Measurements from ENCODE around the gene TMEM134. TPM values are rescaled to one million over a fixed set of nuclear protein-coding genes. Genes with fewer than 3 reads are reported as not detected.

TMEM134 gene
- total and polyA plus RNA-seq, 9 of the 15 experiments (the other 6 are each of a cell fraction or from before 2014, with no cell fraction given) = 0.63 to 48.4 (median 10.7) TPM

GRCh38 chr11:67420646-67421429, 48.2 kb downstream of the TMEM134 start (continued):
- TF ChIP-seq, protein P1, sequence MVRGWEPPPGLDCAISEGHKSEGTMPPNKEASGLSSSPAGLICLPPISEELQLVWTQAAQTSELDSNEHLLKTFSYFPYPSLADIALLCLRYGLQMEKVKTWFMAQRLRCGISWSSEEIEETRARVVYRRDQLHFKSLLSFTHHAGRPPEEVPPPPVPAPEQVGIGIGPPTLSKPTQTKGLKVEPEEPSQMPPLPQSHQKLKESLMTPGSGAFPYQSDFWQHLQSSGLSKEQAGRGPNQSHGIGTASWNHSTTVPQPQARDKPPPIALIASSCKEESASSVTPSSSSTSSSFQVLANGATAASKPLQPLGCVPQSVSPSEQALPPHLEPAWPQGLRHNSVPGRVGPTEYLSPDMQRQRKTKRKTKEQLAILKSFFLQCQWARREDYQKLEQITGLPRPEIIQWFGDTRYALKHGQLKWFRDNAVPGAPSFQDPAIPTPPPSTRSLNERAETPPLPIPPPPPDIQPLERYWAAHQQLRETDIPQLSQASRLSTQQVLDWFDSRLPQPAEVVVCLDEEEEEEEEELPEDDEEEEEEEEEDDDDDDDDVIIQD (CRISPR knock-in tag; IDR thresholded peaks at IDR 0.05) = no peak
- TF ChIP-seq NFE2 (IDR thresholded peaks at IDR 0.05; ENCODE audit: low read depth) (peak; percentile 4; the same call in 1 of the 2 replicates), MTA1 (IDR thresholded peaks at IDR 0.05; ENCODE audit: borderline replicate concordance) (no peak), KDM5B (IDR thresholded peaks at IDR 0.05; ENCODE audit: insufficient replicate concordance, low read depth, low read length) (peak; percentile 65), TCF7L2 (IDR thresholded peaks at IDR 0.05; ENCODE audit: low read depth, low read length) (no peak), MCM3 (IDR thresholded peaks at IDR 0.05) (no peak), RFX1 (IDR thresholded peaks at IDR 0.05) (no peak), STAG1 (CRISPR knock-in tag; IDR thresholded peaks at IDR 0.05; ENCODE audit: borderline replicate concordance) (no peak), TSC22D4 (tag; IDR thresholded peaks at IDR 0.05) (no peak), TEAD2 (tag; IDR thresholded peaks at IDR 0.05) (no peak), POLR2AphosphoS2 (IDR thresholded peaks at IDR 0.05; ENCODE audit: low read length) (no peak), GATA2 (CRISPR knock-in tag; IDR thresholded peaks at IDR 0.05) (no peak), RBM22 (IDR thresholded peaks at IDR 0.05; ENCODE audit: low read depth, low read length, poor library complexity, severe bottlenecking) (no peak), CBX8 (IDR thresholded peaks at IDR 0.05; ENCODE audit: borderline replicate concordance, extremely low read depth, low read depth, low read length, poor library complexity, severe bottlenecking) (no peak), RHOXF2B (CRISPR knock-in tag; conservative IDR thresholded peaks at IDR 0.05) (no peak), RBM14 (IDR thresholded peaks at IDR 0.05; ENCODE audit: borderline replicate concordance, insufficient read depth, low read depth, low read length) (no peak), E2F6 (IDR thresholded peaks at IDR 0.05; ENCODE audit: borderline replicate concordance in 1 of 2, extremely low read depth in 1 of 2, insufficient read depth in 1 of 2, insufficient read length in 1 of 2, low read depth in 1 of 2, low read length in 1 of 2, poor library complexity in 1 of 2, severe bottlenecking in 1 of 2) (peak; percentile 84 to 94), DDX20 (tag; IDR thresholded peaks at IDR 0.05; ENCODE audit: low read depth) (no peak), NFRKB (IDR thresholded peaks at IDR 0.05; ENCODE audit: low read depth) (no peak), TEAD4 (IDR thresholded peaks at IDR 0.05; ENCODE audit: low read length) (no peak), TEAD4 (CRISPR knock-in tag; IDR thresholded peaks at IDR 0.05; ENCODE audit: borderline replicate concordance) (no peak), KAT2B (IDR thresholded peaks at IDR 0.05; ENCODE audit: low read depth, low read length) (no peak)
- TF ChIP-seq, protein P2, sequence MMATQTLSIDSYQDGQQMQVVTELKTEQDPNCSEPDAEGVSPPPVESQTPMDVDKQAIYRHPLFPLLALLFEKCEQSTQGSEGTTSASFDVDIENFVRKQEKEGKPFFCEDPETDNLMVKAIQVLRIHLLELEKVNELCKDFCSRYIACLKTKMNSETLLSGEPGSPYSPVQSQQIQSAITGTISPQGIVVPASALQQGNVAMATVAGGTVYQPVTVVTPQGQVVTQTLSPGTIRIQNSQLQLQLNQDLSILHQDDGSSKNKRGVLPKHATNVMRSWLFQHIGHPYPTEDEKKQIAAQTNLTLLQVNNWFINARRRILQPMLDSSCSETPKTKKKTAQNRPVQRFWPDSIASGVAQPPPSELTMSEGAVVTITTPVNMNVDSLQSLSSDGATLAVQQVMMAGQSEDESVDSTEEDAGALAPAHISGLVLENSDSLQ (IDR thresholded peaks at IDR 0.05) = no peak
- TF ChIP-seq, protein P3, sequence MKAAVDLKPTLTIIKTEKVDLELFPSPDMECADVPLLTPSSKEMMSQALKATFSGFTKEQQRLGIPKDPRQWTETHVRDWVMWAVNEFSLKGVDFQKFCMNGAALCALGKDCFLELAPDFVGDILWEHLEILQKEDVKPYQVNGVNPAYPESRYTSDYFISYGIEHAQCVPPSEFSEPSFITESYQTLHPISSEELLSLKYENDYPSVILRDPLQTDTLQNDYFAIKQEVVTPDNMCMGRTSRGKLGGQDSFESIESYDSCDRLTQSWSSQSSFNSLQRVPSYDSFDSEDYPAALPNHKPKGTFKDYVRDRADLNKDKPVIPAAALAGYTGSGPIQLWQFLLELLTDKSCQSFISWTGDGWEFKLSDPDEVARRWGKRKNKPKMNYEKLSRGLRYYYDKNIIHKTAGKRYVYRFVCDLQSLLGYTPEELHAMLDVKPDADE (conservative IDR thresholded peaks at IDR 0.05; ENCODE audit: control insufficient read depth, low read depth, low read length) = peak; percentile 55; the same call in 1 of the 2 replicates

All from K562 (cell line).